ENCODE data around the gene ARSG.

GRCh38 chr17:68428498-68429172, 137.3 kb downstream of the ARSG start:
- TF ChIP-seq, protein P1, sequence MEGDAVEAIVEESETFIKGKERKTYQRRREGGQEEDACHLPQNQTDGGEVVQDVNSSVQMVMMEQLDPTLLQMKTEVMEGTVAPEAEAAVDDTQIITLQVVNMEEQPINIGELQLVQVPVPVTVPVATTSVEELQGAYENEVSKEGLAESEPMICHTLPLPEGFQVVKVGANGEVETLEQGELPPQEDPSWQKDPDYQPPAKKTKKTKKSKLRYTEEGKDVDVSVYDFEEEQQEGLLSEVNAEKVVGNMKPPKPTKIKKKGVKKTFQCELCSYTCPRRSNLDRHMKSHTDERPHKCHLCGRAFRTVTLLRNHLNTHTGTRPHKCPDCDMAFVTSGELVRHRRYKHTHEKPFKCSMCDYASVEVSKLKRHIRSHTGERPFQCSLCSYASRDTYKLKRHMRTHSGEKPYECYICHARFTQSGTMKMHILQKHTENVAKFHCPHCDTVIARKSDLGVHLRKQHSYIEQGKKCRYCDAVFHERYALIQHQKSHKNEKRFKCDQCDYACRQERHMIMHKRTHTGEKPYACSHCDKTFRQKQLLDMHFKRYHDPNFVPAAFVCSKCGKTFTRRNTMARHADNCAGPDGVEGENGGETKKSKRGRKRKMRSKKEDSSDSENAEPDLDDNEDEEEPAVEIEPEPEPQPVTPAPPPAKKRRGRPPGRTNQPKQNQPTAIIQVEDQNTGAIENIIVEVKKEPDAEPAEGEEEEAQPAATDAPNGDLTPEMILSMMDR (IDR thresholded peaks at IDR 0.05): no peak
- TF ChIP-seq POLR2AphosphoS5 (IDR thresholded peaks at IDR 0.05) (no peak), POLR2A (IDR thresholded peaks at IDR 0.05) (no peak), EP300 (IDR thresholded peaks at IDR 0.05) (no peak)

All from gastroesophageal sphincter (tissue), 3 donors.